Measurements from ENCODE around the gene URAD.

The URAD gene

DNA sequence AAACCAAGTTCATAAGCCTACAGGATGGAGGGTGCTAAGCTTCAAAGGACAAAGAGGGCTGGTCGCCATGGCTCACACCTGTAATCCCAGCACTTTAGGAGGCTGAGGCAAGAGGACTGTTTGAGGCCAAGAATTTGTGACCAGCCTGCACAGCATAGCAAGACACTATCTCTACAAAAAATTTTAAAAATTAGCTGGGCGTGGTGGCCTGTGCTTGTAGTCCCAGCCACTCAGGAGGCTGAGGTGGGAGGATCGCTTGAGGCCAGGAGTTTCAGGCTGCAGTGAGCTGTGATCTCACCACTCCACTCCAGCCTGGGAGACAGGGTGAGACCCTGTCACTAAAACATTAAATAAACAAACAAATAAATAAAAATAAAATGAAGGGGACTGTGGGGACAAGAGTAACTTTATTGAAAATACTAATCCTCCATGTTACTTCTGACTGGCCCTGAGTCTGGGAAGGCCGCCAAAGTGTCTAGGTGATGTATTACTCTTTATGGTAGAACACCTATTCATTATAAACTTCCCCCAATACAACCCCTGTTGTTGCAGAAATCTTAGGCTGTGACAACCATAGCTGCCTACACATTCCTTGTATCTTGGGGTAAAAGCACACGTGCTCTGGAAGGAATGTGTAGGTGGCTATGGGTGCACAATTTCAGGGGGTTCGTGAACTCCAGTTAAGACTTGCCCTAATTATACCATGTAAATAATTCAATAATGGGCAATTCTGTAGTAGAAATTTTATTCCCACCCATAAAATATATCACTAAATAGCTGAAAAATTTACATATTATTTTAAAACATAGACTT is 14.6 kb upstream of the URAD start:
- H3K36me3 ChIP-seq = no peaks in the 10 kb centered on the region
- TF ChIP-seq, protein P1, sequence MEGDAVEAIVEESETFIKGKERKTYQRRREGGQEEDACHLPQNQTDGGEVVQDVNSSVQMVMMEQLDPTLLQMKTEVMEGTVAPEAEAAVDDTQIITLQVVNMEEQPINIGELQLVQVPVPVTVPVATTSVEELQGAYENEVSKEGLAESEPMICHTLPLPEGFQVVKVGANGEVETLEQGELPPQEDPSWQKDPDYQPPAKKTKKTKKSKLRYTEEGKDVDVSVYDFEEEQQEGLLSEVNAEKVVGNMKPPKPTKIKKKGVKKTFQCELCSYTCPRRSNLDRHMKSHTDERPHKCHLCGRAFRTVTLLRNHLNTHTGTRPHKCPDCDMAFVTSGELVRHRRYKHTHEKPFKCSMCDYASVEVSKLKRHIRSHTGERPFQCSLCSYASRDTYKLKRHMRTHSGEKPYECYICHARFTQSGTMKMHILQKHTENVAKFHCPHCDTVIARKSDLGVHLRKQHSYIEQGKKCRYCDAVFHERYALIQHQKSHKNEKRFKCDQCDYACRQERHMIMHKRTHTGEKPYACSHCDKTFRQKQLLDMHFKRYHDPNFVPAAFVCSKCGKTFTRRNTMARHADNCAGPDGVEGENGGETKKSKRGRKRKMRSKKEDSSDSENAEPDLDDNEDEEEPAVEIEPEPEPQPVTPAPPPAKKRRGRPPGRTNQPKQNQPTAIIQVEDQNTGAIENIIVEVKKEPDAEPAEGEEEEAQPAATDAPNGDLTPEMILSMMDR (IDR thresholded peaks at IDR 0.05; ENCODE audit: low read depth, low read length) = no peak
- no peaks in the 10 kb centered on the region for H3K9me3 ChIP-seq
- peaks cover 20% of the 10 kb centered on the region for H3K27me3 ChIP-seq
- no peak for DNase-seq
- no peak overlapping the region for H3K4me3 ChIP-seq (ENCODE audit: low read depth, low read length)
- H3K4me1 ChIP-seq = no peaks in the 10 kb centered on the region

DNA sequence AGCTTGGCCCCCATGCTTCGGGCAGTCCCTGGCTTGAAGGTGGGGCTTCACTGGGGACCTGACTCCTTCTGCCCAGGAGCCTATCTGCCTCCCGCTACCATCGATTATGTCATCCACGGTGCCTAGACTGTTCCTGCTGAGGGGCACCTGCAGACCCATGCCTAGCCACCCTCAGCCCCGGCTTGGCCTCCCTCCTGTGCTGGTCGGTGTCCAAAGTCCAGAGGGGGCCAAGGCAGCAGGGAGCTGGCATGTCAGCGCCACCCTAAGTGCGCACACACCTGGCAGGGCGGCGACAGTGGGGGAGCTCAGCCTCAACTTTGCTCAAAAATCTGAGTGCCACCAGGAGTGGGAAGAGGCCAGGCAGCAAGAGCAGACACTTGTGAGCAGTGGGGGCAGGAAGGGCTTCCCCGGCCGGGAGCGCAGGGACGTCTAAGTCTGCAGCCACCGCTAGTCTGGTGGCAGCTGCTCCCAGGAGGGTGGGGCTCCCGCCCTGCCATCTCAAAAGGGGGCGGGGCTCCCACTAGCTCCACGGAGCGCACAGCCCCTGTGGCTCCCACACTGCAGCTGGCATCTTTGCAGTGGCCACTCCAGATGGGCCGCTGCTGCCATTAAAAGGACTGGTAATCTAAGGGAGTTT is 13.5 kb upstream of the URAD start:
- H3K4me3 ChIP-seq (ENCODE audit: low read depth, low read length) = no peak overlapping the region
- peaks cover 20% of the 10 kb centered on the region for H3K27me3 ChIP-seq
- TF ChIP-seq, protein P1 (IDR thresholded peaks at IDR 0.05; ENCODE audit: low read depth, low read length) = no peak
- H3K9me3 ChIP-seq = no peaks in the 10 kb centered on the region
- no peaks in the 10 kb centered on the region for H3K4me1 ChIP-seq
- H3K36me3 ChIP-seq = no peaks in the 10 kb centered on the region
- DNase-seq = peak; percentile 36

DNA sequence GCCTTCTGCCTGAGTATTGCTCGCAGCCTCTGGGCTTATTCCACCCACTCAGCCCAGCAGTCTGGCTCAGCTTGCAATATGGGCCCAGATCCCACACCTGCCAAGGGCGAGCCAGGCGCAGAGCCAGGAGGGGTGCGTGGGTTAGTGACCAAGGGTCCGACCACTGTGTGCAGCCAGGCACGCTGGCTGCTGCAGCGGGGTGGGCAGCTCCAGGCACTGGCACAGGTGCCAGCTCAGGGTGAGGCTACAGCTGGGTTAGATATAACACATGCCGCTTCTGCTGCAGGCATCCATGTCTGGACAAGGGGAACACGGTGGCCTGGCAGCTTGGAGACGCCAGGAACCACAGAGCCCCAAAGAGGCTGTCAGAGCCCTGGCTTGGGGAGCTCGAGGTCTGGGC is 12.6 kb upstream of the URAD start:
- no peaks in the 10 kb centered on the region for H3K9me3 ChIP-seq
- TF ChIP-seq, protein P1 (IDR thresholded peaks at IDR 0.05; ENCODE audit: low read depth, low read length) = no peak
- no peak for DNase-seq

DNA sequence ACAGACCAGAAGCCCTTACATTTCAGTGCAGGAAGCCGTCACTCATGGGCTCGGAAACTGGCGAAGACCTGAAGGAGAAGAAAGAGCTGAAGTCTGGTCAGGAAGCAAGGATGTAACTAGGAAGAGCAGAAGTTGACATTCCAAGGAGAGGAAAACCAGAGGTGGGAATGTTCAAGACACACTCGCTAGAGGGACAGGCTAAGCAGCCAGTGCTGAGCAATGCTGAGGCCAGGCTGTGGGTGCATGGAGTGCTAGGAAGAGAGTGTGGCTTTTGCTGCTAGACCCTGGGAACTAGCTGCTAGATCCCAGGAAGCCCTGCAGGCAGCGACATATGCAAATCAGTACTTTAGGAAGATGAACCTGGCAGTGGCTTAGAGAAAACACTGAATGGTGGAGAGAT is 12.1 kb upstream of the URAD start:
- DNase-seq = no peak
- Histone ChIP-seq H3K4me3 (ENCODE audit: low read depth, low read length) (no peak overlapping the region), H3K27me3 (peaks cover 17% of the 10 kb centered on the region), H3K9me3 (no peaks in the 10 kb centered on the region), H3K36me3 (no peaks in the 10 kb centered on the region), H3K4me1 (no peaks in the 10 kb centered on the region)
- TF ChIP-seq, protein P1 (IDR thresholded peaks at IDR 0.05; ENCODE audit: low read depth, low read length) = no peak

More for the DNA sequence above, 12.6 kb upstream of the URAD start:
- peaks cover 17% of the 10 kb centered on the region for H3K27me3 ChIP-seq
- H3K4me3 ChIP-seq (ENCODE audit: low read depth, low read length) = no peak overlapping the region
- H3K36me3 ChIP-seq = no peaks in the 10 kb centered on the region
- no peaks in the 10 kb centered on the region for H3K4me1 ChIP-seq

DNA sequence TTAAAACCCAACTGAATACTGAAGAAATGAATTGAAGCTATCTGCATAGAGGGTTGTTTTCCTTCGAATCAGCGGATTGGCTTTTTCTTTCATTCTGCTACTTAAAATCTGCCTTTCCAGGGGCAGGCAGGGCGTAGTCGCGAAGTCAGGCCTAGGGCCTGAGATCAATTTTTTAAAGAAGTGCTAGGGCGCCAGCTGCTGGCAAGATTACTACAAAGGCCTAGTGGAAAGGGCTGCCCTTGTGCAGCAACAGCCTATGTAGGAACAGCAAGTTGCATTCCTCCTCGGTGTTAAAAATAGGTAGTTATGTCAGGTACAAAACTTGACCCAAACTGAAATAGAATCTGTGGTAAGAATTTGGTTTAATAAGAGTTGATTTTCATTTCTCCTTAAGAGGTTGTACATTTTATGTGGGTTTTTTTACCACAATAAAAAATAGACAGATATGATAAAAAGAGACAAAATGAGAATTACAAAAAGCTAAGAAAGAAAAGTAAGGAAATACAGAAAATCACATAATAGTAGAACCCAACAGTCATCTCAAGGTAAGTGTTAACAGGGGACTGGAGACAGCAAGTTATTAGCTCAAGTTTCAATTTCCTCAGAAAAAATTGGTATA is 9.5 kb upstream of the URAD start:
- Histone ChIP-seq H3K36me3 (no peaks in the 10 kb centered on the region), H3K4me1 (no peaks in the 10 kb centered on the region), H3K4me3 (ENCODE audit: low read depth, low read length) (no peak overlapping the region), H3K9me3 (no peaks in the 10 kb centered on the region), H3K27me3 (peaks cover 30% of the 10 kb centered on the region)
- peak; percentile 45 for DNase-seq
- TF ChIP-seq, protein P1 (IDR thresholded peaks at IDR 0.05; ENCODE audit: low read depth, low read length) = peak; percentile 63

Data from BE2C (cell line).